GM12878 (cell line): Measurements from ENCODE around the gene TEX2. TPM values are rescaled to one million over a fixed set of nuclear protein-coding genes. Genes with fewer than 3 reads are reported as not detected.

ENCODE experiments used
- BCL11A ChIP-seq: IDR thresholded peaks from 2 replicates; pipeline ENCODE4 v1.6.1; 2011; ENCODE audit warnings: low read depth, low read length
- CBX3 ChIP-seq: fragments of 200-600 bp; sonication (generic); IDR thresholded peaks from 2 replicates; pipeline ENCODE4 v1.6.1; 2016; ENCODE audit warnings: low read depth, borderline replicate concordance
- CHD4 ChIP-seq: fragments of 200-600 bp; sonication (generic); IDR thresholded peaks from 2 replicates; pipeline ENCODE4 v1.6.1; 2016; ENCODE audit warnings: mild to moderate bottlenecking
- CREM ChIP-seq: IDR thresholded peaks from 2 replicates; pipeline ENCODE4 v1.6.1; 2014; ENCODE audit warnings: antibody characterized with exemption, low read depth
- IRF4 ChIP-seq: IDR thresholded peaks from 2 replicates; pipeline ENCODE4 v1.6.1; 2011; ENCODE audit warnings: low read depth, low read length
- JUNB ChIP-seq: IDR thresholded peaks from 2 replicates; pipeline ENCODE4 v1.6.1; 2016; ENCODE audit warnings: antibody characterized with exemption, mild to moderate bottlenecking
- NFIC ChIP-seq: IDR thresholded peaks from 2 replicates; pipeline ENCODE4 v1.6.1; 2012; ENCODE audit warnings: low read depth, mild to moderate bottlenecking, inconsistent platforms, low read length, moderate library complexity
- RUNX3 ChIP-seq: IDR thresholded peaks from 2 replicates; pipeline ENCODE4 v1.6.1; 2012; ENCODE audit warnings: low read length, inconsistent platforms
- SMAD1 ChIP-seq: fragments of 450-650 bp; IDR thresholded peaks from 2 replicates; pipeline ENCODE4 v1.6.1; 2018; ENCODE audit warnings: mild to moderate bottlenecking, low read depth; ENCODE audit not compliant: partially characterized antibody
- SMC3 ChIP-seq: IDR thresholded peaks from 2 replicates; pipeline ENCODE4 v1.6.1; 2011; ENCODE audit warnings: low read length, improper control_type of control experiment, borderline replicate concordance
- SPI1 ChIP-seq: IDR thresholded peaks from 2 replicates; pipeline ENCODE4 v1.6.1; 2011; ENCODE audit warnings: low read depth, mild to moderate bottlenecking, low read length, moderate library complexity, borderline replicate concordance; ENCODE audit not compliant: insufficient read depth
- SREBF1 ChIP-seq: IDR thresholded peaks from 2 replicates; pipeline ENCODE4 v1.6.1; 2012; ENCODE audit warnings: mild to moderate bottlenecking, low read length
- TARDBP ChIP-seq: IDR thresholded peaks from 2 replicates; pipeline ENCODE4 v1.6.1; 2016; ENCODE audit warnings: borderline replicate concordance
- TCF3 ChIP-seq: IDR thresholded peaks from 2 replicates; pipeline ENCODE4 v1.6.1; 2012; ENCODE audit warnings: low read depth, mild to moderate bottlenecking, low read length, borderline replicate concordance; ENCODE audit not compliant: insufficient read depth
- YY1 ChIP-seq: IDR thresholded peaks from 2 replicates; pipeline ENCODE4 v1.6.1; 2011; ENCODE audit warnings: low read depth, mild to moderate bottlenecking, low read length
- ZNF384 ChIP-seq: IDR thresholded peaks from 2 replicates; pipeline ENCODE4 v1.6.1; 2012; ENCODE audit warnings: low read depth, mild to moderate bottlenecking, low read length, improper control_type of control experiment, borderline replicate concordance
- polyA plus RNA-seq, 11 experiments: library from polyadenylated mRNA; depleted of rRNA in 4 of 11; unstranded in 6 of 11; stranded (reverse) in 5 of 11; fragments of >200 nt; fragmentation: Nextera tagmentation in 4 of 11; fragmentation: Illumina TruSeq in 1 of 11; extraction: Ambion mirVana in 4 of 11; extraction: Trizol in 1 of 11; gene quantifications; 1 replicate in 1 of 11; 2 replicates in 10 of 11; pipeline versions ENCODE4 v1.2.1 to v1.2.3, GENCODE V29; 2011 to 2016; ENCODE audit warnings: inconsistent platforms in 2 of 11, missing spikeins in 2 of 11, low read depth in 1 of 11
- total RNA-seq, 4 experiments: library from RNA; depleted of rRNA in 3 of 4; stranded (reverse); fragments of >200 nt in 3 of 4; fragmentation: Illumina TruSeq in 1 of 4; extraction: Trizol in 1 of 4; gene quantifications; 2 replicates each; pipeline versions ENCODE4 v1.2.1 to v1.2.3, GENCODE V29; 2013 to 2021
- TF ChIP-seq, protein P1 (sequence below): IDR thresholded peaks from 2 replicates; pipeline ENCODE4 v1.6.1; 2011; ENCODE audit warnings: mild to moderate bottlenecking, low read depth, low read length, moderate library complexity; ENCODE audit not compliant: insufficient replicate concordance
- TF ChIP-seq, protein P2 (sequence below): IDR thresholded peaks from 2 replicates; pipeline ENCODE4 v1.6.1; 2011; ENCODE audit warnings: low read depth, low read length, improper control_type of control experiment, borderline replicate concordance
- TF ChIP-seq, protein P3 (sequence below): fragments of 450-650 bp; IDR thresholded peaks from 2 replicates; pipeline ENCODE4 v1.6.1; 2016; ENCODE audit warnings: mild to moderate bottlenecking
- TF ChIP-seq, protein P4 (sequence below): IDR thresholded peaks from 2 replicates; pipeline ENCODE4 v1.6.1; 2012; ENCODE audit warnings: low read depth, low read length, improper control_type of control experiment

Gene TEX2
- total and polyA plus RNA-seq, 10 of the 15 experiments (the other 5 are each of a cell fraction or from before 2014, with no cell fraction given), result 3.8 to 19.9 (median 15.8) TPM

DNA sequence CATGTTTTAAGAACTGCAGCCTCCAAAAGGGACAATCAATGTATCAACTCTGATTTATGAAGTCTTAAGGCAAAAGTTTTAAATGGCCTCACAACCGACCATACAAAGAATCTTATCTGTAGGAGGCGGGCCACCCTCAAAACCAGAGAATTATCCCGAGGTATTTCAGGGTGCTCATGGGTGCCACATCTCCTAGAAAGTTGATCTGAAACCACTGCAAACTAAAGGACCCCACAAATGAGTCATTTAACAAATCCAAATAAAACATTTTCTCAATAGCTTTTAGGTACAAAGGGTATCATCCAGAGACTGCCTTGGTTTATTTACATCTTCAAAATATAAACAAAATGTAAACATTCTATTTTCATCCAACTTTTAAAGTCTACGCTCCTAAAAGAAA is 139.9 kb downstream of the TEX2 start (continued):
- TF ChIP-seq JUNB (peak; percentile 60; the same call in 1 of the 2 replicates), IRF4 (no peak), NFIC (0 out of 2 replicates have a peak, but pooled peaks have one; percentile 24), CHD4 (no peak), SREBF1 (no peak), SPI1 (peak; percentile 51; the same call in 1 of the 2 replicates), TCF3 (no peak), TARDBP (no peak), YY1 (no peak), SMC3 (no peak), BCL11A (no peak), RUNX3 (peak; percentile 63; the same call in 1 of the 2 replicates), SMAD1 (no peak), CBX3 (no peak), ZNF384 (no peak), CREM (no peak)
- TF ChIP-seq, protein P1, sequence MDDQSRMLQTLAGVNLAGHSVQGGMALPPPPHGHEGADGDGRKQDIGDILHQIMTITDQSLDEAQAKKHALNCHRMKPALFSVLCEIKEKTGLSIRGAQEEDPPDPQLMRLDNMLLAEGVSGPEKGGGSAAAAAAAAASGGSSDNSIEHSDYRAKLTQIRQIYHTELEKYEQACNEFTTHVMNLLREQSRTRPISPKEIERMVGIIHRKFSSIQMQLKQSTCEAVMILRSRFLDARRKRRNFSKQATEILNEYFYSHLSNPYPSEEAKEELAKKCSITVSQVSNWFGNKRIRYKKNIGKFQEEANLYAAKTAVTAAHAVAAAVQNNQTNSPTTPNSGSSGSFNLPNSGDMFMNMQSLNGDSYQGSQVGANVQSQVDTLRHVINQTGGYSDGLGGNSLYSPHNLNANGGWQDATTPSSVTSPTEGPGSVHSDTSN, result no peak
- TF ChIP-seq, protein P2, sequence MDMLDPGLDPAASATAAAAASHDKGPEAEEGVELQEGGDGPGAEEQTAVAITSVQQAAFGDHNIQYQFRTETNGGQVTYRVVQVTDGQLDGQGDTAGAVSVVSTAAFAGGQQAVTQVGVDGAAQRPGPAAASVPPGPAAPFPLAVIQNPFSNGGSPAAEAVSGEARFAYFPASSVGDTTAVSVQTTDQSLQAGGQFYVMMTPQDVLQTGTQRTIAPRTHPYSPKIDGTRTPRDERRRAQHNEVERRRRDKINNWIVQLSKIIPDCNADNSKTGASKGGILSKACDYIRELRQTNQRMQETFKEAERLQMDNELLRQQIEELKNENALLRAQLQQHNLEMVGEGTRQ, result no peak
- TF ChIP-seq, protein P3, sequence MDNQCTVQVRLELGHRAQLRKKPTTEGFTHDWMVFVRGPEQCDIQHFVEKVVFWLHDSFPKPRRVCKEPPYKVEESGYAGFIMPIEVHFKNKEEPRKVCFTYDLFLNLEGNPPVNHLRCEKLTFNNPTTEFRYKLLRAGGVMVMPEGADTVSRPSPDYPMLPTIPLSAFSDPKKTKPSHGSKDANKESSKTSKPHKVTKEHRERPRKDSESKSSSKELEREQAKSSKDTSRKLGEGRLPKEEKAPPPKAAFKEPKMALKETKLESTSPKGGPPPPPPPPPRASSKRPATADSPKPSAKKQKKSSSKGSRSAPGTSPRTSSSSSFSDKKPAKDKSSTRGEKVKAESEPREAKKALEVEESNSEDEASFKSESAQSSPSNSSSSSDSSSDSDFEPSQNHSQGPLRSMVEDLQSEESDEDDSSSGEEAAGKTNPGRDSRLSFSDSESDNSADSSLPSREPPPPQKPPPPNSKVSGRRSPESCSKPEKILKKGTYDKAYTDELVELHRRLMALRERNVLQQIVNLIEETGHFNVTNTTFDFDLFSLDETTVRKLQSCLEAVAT, result no peak
- TF ChIP-seq, protein P4, sequence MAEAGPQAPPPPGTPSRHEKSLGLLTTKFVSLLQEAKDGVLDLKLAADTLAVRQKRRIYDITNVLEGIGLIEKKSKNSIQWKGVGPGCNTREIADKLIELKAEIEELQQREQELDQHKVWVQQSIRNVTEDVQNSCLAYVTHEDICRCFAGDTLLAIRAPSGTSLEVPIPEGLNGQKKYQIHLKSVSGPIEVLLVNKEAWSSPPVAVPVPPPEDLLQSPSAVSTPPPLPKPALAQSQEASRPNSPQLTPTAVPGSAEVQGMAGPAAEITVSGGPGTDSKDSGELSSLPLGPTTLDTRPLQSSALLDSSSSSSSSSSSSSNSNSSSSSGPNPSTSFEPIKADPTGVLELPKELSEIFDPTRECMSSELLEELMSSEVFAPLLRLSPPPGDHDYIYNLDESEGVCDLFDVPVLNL, result no peak
- TF ChIP-seq, all 136 proteins: peak for 6
